Measurements from ENCODE around the gene CAPS.
A peak's percentile ranks its signal among the peaks of the same experiment; 100 is the strongest.
"Not testable (repeated sequence)": the region's sequence is repeated elsewhere in the genome, so short reads cannot be mapped to it uniquely, and the experiment has no call there.

CAPS gene

DNA sequence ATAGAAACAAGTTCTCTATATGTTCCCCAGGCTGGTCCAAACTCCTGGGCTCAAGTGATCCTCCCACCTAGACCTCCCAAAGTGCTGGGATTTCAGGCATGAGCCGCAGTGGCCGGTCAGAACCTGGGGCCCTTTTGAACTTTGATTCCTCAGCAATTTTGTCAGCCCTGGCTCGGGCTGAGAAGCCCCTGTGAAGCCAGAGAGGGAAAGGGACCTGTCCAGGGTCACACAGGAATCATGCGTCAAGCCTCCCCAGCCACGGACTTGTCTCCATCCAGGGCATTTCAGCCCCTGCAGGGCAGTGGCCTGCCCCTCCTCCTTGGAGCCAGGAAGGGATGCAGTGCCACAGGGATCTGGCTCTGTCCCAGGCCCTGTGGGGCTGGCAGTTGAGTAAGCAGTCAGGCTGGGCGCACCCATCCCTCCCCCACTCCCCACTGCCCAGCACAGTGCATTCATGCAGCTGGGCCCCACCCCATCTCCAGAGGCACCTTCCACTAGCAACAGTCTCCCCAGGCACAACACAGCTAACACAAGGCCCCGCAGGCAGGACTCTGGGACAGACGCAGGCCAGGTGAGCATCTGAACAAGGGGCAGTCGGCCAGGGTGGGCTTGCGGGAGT is at the start of gene CAPS:
TSS of gene CAPS (plus strand) at position 516 of the 619 bp plus-strand sequence. CDS start 153 bp downstream, outside the sequence.
- DNase-seq: peak; percentile 33

DNA sequence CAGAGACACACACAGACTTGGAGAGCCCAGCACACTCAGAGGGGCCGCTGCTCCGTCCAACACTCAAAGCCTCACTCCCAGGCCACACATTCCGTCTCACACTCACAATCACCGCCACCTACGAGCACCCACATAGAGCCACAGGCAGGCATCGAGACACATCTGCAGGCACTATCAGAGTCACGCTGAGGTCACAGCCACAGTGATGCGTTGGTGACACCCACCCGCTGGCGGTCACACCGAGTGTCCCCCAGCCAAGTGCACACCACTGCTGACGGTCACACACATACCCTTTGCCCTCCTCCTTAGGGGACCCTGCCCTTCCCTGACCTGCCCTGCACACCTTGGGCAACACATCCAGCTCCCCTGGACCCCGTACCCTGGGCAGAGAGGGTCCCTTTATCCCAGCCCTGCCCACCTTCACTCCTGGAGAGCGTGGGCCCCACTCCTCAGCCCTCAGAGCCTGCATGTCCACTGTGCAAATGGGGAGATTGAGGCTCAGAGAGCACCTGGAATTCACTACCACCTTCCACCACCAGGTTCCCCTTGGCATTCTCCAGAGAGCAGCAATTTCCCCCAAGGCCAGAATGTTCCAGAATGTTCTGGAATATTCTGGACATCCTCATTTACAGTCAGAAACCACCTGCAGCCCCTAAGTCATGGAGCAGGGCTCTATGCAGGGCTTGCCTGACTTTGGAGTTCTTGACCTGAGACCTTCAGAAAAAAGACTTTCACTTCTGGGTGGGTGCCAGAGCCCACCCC is 49.1 kb upstream of the CAPS start:
- DNase-seq: no peak

DNA sequence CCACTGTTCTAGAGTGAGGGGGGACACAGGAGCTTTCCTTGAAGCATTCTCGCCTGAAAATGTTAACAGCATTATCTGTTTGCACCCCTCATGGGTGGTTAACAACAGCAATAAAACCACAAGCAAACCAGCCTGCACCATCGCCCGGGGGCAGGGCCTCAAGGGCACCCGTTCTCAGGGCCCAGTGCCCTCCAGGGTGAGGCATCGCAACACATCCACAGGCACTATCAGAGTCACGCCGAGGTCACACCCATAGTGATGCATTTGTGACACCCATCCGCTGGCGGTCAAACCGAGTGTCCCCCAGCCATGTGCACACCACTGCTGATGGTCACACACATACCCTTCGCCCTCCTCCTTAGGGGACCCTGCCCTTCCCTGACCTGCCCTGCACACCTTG is 48.3 kb upstream of the CAPS start:
- DNase-seq: no peak

DNA sequence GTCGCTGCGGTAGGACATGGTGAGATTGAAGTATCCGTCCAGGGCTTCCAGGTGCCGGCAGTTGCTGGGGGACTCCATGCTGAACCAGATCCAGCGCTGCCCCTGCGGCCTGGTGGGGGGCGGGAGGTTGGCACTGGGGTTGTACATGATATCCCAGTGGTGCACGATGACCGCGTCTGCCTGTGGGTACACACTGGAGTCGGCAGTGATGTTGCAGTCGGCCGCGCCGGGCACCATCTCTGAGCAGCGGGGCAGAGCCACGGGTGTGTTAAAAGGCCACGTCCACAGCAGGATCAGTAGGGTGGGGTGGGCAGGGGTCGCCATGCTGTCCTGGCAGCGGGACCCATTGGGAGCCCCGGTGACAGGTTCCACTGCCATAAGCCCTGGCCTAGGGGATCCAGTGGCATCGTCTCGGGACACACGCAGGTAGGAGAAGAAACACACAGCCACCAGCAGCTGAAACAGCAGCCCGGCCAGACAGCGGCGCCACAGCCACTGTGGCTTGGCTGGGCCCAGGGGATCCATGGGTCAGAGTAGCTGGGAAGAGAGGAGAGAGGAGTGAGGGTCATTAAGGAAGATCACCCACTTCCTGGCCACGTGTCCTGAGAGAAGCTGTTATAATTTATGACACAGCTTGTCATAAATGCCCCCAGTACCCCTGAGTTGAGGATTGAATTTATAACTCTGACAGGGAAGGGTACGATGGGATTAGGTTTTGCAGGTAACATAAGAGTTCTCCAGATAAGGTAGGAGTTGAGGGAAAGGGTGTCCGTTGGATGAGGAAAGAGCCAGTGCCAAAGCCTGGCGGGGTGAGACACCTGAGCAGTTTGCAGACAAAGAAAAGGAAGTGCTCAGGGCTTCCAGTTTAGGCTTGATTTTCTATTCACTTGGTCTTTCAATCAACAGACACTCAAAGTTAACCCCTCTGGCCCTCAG is 46.6 kb upstream of the CAPS start:
- DNase-seq: no peak

DNA sequence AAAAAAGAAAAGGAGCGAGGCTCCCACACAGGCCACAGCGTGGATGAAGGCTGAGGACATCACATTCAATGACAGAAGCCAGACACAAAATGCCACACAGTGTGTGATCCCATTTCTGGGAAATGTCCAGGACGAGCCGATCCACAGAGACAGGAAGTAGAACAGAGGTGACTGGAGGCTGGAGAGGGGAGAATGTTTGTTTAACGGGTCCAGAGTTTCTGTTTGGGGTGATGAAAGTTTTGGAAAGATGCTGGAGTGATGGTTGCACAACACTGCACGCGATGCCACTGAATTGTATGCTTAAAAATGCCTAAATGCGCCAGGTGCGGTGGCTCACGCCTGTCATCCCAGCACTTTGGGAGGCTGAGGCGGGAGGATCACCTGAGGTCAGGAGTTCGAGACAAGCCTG is 43.1 kb upstream of the CAPS start:
- DNase-seq: no peak

DNA sequence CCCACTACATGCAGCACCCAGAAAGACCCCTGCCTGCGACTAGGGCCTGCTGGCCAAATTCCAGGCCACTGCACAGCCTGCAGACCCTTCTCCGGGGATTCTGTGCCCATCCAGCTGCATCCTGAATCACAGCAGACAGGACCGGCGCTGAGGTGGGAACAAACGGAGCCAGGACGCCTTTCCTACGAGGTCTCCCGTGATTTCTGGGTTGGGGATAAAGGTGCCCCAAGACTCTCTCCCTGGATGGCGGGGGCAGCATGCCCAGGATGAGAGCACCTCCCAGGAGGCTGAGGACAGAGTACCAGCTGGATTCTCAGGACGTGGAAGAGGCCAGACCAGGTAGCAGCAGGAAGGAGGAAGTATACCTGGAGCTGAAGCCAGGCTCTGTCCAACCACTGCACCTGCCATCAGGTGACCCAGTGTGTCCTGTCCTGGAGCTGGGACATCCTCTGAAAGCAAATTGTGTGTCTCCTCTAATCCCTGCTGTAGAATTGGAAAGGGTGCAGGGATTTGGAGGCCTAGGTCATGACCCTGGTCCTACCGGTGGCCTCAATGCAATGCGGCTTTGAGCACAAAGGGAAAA is 40.3 kb upstream of the CAPS start:
- DNase-seq: no peak

DNA sequence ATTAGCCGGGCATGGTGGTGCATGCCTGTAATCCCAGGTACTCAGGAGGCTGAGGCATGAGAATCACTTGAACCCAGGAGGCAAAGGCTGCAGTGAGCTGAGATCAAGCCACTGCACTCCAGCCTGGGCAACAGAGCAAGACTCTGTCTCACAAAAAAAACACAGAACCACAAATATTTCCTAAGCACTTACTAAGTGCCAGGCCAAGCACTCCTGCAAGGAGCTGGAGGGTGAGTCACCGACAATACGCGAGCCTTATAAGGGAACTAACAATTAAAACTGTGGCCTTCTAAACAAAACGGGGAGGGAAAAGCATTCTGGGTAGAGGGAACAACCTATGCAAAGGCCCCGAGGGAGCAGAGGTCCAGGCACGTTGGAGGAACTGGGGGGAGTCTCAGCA is 39.6 kb upstream of the CAPS start:
- peak; percentile 58 for DNase-seq

DNA sequence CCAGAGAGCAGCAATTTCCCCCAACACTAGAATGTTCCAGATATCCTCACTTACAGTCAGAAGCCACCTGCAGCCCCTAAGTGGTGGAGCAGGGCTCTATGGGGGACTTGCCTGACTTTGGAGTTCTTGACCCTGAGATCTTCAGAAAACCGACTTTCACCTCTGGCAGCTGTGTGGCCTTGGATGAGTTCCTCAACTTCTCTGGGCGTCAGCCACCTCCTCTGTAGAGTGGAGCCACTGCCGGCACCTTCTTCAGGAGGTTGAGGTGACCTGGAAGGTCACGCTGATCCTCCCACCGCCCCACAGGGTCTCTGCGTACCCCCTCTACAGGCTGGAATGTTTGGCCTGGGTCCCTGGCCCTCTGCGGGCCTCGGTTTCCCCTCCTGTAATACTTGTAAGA is 36.6 kb upstream of the CAPS start:
- DNase-seq: no peak

DNA sequence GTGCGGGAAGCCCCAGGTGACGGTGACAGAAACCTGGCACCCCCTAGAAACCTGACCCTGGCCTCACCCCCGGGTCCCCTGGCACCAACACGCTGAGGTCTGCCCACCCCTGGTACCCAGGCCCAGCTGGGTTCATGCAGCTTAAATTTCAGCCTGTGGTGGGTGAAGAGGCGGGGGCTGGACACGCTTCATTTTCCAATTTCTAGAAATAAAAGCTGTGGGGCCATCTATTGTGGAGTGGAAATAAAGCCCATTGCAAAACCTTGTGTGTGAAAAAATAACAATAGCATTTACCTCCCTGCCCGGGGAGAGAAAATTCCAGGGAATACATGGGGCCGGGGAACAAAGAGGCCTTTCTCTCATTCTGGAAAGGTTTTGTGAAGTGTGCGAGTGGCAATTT is 36.2 kb upstream of the CAPS start:
- DNase-seq: no peak

DNA sequence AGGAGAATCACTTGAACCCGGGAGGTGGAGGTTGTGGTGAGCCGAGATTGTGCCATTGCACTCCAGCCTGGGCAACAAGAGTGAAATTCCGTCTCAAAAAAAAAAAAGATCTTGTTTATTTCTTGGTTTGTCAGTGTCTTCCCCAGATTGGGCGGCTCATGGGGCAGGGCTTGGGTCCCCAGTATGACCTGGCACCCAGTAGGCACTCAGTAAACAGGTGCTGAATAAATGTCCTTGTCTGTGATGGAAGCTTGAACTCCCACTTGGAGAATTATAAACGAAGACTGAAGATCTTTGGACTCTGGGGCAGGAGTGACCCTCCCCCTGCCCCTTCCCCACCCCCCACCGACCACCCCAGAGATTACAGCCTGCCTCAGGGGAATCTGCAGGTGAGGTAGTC is 33.9 kb upstream of the CAPS start:
- DNase-seq: no peak

DNA sequence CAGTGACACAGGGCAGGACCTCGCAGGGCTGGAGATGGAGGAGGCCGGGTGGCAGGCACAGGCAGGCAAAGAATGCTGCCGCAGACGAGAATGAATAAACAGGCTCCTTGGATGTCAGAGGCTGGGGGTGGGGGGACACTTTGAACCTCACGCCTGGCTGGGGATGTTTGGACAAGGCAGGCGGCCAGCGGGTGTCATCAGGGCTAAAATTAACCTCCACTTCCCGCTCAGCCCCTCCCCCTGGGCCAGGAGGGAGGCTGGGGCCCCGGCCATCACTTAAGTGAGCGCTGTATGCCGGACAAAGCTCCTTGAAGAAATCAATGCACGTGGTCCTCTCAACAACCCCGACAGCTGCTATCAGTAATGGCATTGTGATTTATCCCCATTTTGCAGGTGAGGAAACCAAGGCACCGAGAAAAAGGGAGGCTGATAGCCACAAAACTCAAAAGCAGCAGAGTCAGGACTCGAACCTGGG is 33.4 kb upstream of the CAPS start:
- DNase-seq: peak; percentile 80

DNA sequence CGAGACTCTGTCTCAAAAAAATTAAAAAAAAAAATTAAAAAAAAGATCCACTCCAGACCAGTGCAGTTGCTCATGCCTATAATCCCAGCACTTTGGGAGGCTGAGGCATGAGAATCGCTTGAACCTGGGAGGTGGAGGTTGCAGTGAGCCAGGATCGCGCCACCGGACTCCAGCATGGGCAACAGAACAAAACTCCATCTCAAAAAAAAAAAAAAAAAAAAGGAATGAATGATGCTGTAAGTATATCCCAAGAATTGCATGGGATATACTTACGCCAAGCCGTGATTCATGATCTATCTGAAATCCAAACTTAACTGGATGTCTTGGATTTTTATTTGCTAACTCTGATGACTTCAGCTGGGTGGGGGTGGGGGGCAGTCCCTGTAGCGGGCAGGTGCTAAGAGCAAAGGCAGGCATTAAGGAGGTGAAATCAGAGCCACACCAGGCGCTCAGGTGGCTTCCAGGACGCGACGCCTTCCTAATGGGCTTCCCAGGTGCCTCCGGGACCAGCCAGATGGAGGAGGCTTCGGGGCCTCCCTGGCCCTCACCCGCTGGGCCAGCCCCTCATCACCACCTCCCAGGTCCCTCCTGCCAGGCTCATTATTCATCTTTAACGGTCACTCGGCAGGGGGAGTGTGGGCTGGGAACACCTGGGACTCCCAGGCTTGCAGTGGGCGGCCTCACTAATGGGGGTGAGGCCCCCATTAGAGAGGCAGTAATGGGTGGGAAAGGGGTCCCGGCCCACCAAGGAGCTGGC is 32.3 kb upstream of the CAPS start:
- DNase-seq: no peak

DNA sequence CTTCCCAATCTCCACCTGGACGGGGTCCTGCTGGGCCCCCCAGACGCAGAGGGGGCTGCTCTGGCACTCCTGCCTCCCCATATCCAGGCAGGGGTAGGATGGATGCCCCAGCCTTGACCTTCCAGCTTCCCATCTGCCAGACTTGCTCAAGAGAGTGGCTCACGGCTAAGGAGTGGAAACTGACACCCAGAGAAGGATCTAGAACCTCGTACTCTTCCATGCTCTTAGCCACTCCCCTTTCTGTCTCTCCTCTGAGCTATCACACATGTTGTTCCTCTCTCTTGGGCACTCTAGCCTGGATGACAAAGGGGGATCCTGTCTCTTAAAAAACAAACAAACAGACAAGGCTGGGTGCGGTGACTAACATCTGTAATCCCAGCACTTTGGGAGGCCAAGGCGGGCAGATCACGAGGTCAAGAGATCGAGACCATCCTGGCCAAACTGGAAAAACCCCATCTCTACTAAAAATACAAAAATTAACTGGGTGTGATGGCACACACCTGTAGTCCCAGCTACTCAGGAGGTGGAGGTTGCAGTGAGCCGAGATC is 31.6 kb upstream of the CAPS start:
- no peak for DNase-seq

DNA sequence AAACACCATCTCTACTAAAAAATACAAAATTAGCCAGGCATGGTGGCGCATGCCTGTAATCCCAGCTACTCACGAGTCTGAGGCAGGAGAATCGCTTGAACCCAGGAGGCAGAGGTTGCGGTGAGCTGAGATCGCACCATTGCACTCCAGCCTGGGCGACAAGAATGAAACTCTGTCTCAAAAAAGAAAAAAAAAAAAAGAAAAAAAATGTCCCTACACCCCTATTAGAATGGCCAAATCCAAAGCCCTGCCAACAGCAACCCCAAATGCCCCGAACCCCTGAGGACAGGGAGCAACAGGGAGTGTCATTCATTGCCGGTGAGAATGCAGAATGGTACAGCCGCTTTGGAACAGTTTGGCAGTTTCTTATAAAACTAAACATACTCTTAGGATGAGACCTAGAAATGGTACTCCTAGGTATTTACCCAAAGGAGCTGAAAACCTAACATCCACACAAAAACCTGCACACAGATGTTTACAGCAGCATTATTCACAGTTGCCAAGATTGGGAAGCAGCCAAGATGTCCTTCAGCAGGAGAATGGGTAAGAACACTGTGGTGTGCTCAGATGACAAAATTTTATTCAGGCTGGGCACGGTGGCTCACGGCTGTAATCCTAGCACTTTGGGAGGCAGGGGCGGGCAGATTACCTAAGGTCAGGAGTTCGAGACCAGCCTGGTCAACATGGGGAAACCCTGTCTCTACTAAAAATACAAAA is 30.7 kb upstream of the CAPS start:
- DNase-seq: not testable (repeated sequence)

DNA sequence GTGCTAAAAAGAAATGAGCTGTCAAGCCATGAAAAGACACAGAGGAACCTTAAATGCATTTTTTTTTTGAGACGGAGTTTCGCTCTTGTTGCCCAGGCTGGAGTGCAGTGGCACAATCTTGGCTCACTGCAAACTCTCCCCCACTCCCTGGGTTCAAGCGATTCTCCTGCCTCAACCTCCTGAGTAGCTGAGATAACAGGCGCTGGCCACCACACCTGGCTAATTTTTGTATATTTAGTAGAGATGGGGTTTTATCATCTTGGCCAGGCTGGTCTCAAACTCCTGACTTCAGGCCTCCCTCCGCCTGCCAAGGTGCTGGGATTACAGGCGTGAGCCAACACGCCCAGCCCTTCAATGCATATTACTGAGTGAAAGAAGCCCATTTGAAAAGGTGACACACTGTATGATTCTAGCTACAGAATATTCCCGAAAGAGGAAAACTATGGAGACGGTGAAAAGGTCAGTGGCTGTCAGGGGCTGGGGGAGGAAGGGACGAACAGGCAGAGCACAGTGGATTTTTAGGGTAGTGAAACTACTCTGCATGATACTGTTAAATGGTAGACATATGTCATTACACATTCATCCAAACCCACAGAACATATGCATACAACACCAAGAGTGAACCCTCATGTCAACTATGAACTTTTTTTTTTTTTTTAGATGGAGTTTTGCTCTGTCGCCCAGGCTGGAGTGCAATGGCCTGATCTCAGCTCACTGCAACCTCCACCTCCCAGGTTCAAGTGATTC is 29.8 kb upstream of the CAPS start:
- DNase-seq: not testable (repeated sequence)

DNA sequence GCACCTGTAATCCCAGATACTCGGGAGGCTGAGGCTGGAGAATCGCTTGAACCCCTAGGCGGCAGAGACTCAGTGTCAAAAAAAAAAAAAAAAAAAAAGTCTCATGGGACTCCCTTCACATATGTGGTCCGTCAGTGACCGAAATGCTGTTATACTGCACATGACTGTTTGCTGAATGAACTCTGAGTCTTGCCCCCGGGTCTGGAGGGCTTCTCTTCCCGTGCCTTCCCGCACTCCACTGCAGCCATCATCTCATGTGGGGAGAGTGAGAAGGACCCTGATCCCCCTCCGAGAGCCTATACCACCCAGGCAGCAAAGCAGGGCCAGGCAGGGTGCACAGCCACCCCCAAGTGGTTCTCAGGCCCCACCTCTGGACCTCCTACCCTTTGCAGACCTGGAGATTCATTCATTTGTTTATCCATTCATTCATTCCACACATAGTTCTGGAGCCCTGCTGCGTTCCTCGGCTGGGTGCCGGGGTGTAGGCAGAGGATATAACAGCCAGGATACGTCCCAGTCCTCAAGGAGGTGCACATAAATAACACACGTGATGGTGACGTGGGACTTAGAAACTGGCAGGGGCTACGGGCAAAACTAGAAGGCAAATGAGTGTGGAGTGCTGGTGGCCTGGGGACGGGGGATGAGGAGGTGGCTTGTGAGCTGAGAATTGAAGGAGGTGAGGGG is 24.6 kb upstream of the CAPS start:
- DNase-seq: no peak

DNA sequence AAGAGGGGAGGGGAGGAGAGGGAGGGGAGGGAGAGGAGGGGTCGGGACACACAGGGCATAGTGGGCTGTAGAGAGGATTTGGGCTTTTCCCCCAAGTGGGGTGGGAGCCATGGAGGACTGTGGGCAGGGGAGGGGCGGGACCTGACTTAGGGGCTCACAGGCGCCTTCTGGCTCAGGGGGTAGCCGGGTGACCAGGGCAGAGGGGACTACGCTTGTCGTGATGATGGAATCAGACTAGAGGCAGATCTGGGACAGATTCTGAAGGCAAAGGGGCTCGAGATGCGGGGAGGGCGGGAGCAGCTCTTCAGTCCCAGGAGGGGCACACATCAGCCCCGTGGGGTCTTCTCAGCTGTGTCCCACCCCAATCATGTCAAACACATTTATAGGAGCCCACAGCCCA is 24.0 kb upstream of the CAPS start:
- no peak for DNase-seq

DNA sequence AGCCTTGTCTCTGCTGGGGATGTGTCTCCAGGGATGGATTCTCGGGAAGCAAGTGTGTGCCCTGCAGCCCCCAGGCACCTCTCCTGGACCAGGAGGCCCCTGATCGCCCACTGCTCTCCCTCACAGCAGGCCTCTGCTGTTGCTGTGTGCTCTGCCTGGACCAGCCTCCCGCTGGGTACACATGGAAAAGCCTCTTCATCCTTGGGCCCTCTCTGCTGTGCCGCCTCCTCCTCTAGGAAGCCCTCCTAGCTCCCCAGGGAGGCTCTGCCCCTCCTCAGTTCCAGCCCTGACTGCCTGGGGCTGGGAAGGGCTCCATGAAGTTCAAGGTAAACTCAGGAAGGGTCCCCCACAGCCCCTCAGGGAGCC is 22.5 kb upstream of the CAPS start:
- no peak for DNase-seq

DNA sequence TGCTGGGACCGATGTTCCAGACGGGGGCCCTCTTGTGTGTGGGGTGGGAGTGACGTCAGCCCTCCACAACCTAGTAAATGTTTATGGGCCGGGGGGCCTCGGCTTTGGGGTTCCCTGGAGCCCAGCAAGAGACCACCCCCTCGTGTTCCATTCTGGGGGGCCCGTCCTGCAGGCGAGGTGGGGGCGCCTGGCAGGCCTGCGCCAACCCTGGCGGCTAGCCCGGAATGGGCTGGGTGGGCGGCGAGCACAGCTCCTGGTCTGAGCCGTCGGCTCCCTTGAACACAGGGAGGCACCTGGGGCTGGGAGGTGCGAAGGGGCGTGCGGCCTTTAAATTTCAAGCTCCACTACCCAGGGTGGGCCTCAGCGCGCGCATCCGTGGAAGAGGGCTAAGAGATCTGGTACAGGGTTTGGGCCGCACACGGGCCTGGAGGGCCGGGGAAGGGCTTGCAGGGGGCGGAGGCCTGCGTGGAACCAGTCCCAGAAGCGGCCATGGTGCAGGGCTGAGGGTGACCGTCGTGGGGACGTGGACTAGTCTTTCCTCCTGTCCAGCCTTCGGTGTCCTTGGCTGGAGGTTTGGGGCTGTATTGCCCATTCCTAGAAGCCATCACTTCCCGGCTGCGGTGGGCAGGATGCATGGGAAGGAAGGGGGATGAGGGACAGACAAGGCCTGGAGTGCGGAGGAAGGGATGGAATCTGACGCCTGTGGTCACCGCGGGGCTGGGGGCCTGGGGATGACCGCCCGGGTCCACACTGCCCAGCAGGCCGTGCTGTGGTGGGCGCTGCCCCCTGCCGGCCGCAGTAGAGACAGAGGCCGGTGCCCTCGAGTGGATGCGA is 21.9 kb upstream of the CAPS start:
- DNase-seq: peak; percentile 31
